ENCODE data around the gene KCNK7. TPM values are rescaled to one million over a fixed set of nuclear protein-coding genes. Genes with fewer than 3 reads are reported as not detected.

KCNK7 gene
- total RNA-seq, 1 experiment from 2014 or later, result 0.61 TPM

- TF ChIP-seq REST (IDR thresholded peaks at IDR 0.05; ENCODE audit: low read depth) (no peak), POLR2A (IDR thresholded peaks at IDR 0.05; ENCODE audit: borderline replicate concordance, extremely low read depth, insufficient read depth, insufficient read length) (no peak), EZH2phosphoT487 (IDR thresholded peaks at IDR 0.05; ENCODE audit: borderline replicate concordance) (no peak), CTCF (IDR thresholded peaks at IDR 0.05 in 2 of 3, conservative IDR thresholded peaks at IDR 0.05 in 1 of 3; ENCODE audit: borderline replicate concordance in 1 of 3, insufficient read depth in 1 of 3, low read depth in 2 of 3, low read length in 2 of 3) (no peak), CBX3 (IDR thresholded peaks at IDR 0.05; ENCODE audit: low read depth) (no peak), FOSL1 (IDR thresholded peaks at IDR 0.05; ENCODE audit: low read depth) (no peak), EZH2 (IDR thresholded peaks at IDR 0.05) (no peak), SRF (IDR thresholded peaks at IDR 0.05; ENCODE audit: low read depth) (no peak), EGR1 (IDR thresholded peaks at IDR 0.05; ENCODE audit: low read depth) (no peak)
Observed at GRCh38 chr11:65584106-65584505, 11.5 kb downstream of the KCNK7 start (continued).

- BruUV-seq (replicated peaks), result no TSS peak
- ChIA-PET POLR2A (no interaction called here), RAD21 (ENCODE audit: low non-redundant PET in 1 of 2, low total read pairs in 2 of 2, uncharacterized antibody in 2 of 2, unreplicated experiment in 2 of 2) (no interaction called here), CTCF (interaction anchor here (1.4 kb wide), 1 partner anchor 10 kb away, joined by 5 read pairs; no protein-coding TSS in a partner anchor)
- Histone ChIP-seq H3K79me2 (ENCODE audit: insufficient read depth, low read length) (no peaks in the 10 kb centered on the region), H3K27me3 (ENCODE audit: insufficient read depth, low read length) (no peaks in the 10 kb centered on the region), H3K27ac (ENCODE audit: low read depth, low read length) (no peak overlapping the region), H3K9me2 (ENCODE audit: insufficient read depth) (no peaks in the 10 kb centered on the region), H3K4me3 (replicated peaks in 1 of 2; ENCODE audit: low read depth in 1 of 2, low read length in 2 of 2) (no peak overlapping the region), H3K36me3 (ENCODE audit: control insufficient read depth in 1 of 2, insufficient read depth in 2 of 2, low read length in 2 of 2) (peaks cover 2 to 4% of the 10 kb centered on the region in 2 experiments; a peak in 2 of 4 replicates), H4K20me1 (ENCODE audit: insufficient read depth) (no peaks in the 10 kb centered on the region), H2AFZ (ENCODE audit: low read depth, low read length, poor library complexity, severe bottlenecking) (no peak overlapping the region), H3K9me3 (ENCODE audit: control insufficient read depth in 1 of 2, insufficient read depth in 1 of 2, low read depth in 1 of 2, low read length in 2 of 2) (no peaks in the 10 kb centered on the region), H3K9ac (ENCODE audit: low read length) (no peak overlapping the region), H3K4me2 (ENCODE audit: low read length) (no peak overlapping the region), H3K4me1 (ENCODE audit: control insufficient read depth in 1 of 2, insufficient read depth in 2 of 2, low read length in 2 of 2) (peaks cover 12 to 22% of the 10 kb centered on the region in 2 experiments)
- no peak for ATAC-seq
- DNase-seq (ENCODE audit: low read depth, low spot score), result no peak
- intact Hi-C loops (cut with micrococcal nuclease), result no loop called here
- TF ChIP-seq FOSL1 (IDR thresholded peaks at IDR 0.05; ENCODE audit: low read depth) (no peak), EGR1 (IDR thresholded peaks at IDR 0.05; ENCODE audit: low read depth) (no peak), SP1 (IDR thresholded peaks at IDR 0.05; ENCODE audit: low read depth) (no peak), ATF3 (IDR thresholded peaks at IDR 0.05) (no peak), POLR2A (IDR thresholded peaks at IDR 0.05; ENCODE audit: borderline replicate concordance, extremely low read depth, insufficient read depth, insufficient read length) (no peak), TCF7L2 (IDR thresholded peaks at IDR 0.05; ENCODE audit: borderline replicate concordance, extremely low read depth, insufficient read depth, insufficient read length) (no peak), ZNF274 (IDR thresholded peaks at IDR 0.05; ENCODE audit: low read depth, low read length) (no peak), ZFX (IDR thresholded peaks at IDR 0.05) (no peak), ZBTB33 (IDR thresholded peaks at IDR 0.05; ENCODE audit: extremely low read depth, insufficient replicate concordance, low read length) (no peak), SIN3A (IDR thresholded peaks at IDR 0.05; ENCODE audit: low read depth) (no peak), EZH2phosphoT487 (IDR thresholded peaks at IDR 0.05; ENCODE audit: borderline replicate concordance) (no peak), YY1 (IDR thresholded peaks at IDR 0.05; ENCODE audit: extremely low read depth, insufficient replicate concordance, low read depth, low read length) (no peak)
Observed at GRCh38 chr11:65583589-65583988, 12.0 kb downstream of the KCNK7 start.
